HG03135 (cell line): ENCODE measurements around the gene AKAP8L.

Source experiments
- ATAC-seq: cut with Tn5 transposase; IDR thresholded peaks from one replicate; pipeline ENCODE4 v1.9.1; 2021; ENCODE audit warnings: mild to moderate bottlenecking, moderate library complexity; ENCODE audit not compliant: unreplicated experiment

AKAP8L gene

DNA sequence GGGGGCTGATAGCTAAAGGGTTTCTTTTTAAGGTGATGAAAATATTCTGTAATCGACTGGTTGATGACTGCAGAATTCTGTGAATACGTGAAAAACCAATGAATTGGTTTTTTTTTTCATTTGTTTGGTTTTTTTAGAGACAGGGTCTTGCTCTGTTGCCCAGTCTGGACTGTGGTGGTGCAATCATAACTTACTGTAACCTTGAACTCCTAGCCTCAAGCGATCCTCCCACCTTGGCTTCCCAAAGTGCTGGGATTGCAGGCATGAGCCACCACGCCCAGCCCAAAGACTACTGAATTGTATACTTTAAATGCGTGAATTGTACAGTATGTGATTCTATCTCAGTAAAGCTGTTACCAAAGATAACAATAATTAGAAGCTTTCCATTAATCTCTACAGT lies 24.4 kb downstream of the AKAP8L start:
- ATAC-seq, result no peak

DNA sequence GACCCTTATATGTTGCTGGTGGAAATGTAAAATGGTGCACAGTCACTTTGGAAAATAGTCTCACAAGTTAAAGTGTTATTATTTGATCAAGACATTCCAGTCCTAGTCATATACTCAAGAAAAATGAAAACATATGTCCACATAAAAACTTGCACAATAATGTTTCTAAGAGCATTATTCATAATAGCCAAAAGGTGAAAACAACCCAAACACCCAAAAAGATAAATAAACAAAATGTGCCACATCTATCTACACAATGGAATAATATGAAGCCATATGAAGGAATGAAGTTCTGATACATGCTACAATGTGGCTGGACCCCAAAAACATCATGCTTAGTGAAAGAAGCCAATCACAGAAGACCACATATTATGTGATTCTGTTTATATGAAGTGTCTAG lies 24.8 kb downstream of the AKAP8L start:
- no peak for ATAC-seq

- ATAC-seq, result no peak
Measured at GRCh38 chr19:15390814-15391213, 28.0 kb downstream of the AKAP8L start.

- no peak for ATAC-seq
Measured at GRCh38 chr19:15381864-15382263, 36.9 kb downstream of the AKAP8L start.

DNA sequence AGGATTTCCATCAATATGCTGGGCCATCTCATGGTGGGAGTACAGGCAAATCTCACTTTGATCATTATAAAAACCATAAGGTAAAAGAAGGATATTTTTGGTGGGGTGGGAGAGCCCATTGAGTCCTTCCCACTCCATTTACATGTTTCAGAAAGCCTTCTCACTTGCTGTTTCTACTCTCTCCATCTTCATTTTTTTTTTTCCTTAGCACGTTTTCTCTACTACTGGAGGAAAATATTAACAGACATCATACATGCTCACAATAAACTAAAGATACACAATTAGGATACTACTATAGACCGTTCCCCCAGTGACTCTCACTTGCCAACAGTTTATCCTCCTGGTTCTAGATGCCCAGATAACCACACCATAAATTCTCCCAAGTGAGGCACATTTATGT lies 37.4 kb downstream of the AKAP8L start:
- no peak for ATAC-seq

DNA sequence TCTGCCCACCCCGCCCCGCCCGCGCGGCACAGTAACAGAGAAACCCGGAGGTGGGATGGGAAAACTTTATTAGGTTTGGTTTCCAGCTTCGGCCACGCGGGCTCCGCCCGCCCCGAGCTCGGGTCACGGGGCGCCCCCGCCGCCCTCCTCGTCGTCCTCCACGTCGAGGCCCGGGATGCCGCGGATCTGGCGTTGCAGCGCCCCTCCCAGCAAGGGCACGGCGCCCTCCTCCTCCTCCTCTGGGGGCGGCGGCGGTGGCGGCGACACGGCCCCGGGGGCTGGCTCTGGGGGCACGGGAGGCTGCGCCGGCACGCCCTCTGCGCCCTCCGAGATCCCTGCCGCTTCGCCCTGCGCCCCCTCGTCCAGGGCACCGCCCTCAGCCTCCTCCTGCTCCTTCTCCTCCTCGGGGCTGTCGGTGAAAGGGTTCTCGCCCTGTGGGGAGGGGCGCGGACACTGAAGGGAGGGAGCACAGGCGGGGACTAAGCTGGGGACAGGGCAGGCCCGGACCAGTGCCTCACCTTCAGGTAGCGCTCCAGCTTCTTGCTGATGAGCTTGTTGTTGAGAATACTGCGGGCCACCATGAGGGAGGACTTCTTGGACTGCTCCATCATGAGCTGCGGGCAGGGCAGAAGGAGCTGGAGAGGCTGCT lies 38.7 kb downstream of the AKAP8L start:
- peak; percentile 24 for ATAC-seq

DNA sequence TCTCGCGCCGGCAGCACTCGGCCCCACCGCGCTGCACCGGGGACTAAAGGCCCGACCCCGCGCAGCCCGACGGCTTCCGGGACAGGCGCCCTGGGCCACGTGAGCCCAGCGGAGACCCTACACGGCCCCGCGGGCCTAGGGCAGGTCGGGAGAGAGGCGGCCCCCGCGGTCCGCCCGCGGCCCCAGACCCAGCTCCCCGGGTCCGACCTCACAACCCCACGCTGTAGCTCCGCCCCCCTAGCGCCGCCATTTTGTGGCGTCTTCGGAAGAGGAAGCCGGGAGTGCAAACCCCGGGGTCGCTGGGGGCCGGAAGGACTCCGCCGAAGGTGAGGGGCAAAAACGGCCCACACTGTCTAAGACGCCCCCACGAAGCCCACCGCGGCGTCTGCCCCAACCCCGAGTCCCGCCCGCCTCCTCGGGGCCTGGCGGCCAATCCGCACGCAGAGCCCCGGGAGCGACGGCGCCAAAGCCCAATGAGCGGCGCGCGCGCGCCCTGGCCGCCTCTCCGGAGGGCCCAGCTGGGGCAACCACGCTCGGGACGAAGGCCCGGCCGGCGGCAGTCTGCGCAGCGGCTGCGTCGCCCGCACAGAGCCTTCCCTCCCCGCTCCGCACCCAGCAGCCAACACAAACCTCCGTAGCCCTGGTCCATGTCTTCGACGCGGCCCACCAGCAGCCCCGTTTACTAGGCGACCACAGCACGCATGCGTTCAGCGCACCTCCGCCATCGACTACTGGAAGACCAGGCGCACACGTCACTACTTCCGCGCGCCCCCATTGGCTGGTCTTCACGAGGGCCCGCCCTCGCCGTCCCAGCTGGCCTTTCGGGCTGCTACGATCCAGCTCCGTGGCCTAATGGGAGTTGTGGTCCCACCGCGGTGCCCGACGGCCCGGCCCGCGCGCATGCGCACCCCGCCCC lies 39.4 kb downstream of the AKAP8L start, which contains the start of gene AKAP8:
AKAP8 (minus strand) TSS at position 705 of the 916 bp plus-strand sequence; CDS start at position 649, 56 bp downstream.
- peak; percentile 79 for ATAC-seq

DNA sequence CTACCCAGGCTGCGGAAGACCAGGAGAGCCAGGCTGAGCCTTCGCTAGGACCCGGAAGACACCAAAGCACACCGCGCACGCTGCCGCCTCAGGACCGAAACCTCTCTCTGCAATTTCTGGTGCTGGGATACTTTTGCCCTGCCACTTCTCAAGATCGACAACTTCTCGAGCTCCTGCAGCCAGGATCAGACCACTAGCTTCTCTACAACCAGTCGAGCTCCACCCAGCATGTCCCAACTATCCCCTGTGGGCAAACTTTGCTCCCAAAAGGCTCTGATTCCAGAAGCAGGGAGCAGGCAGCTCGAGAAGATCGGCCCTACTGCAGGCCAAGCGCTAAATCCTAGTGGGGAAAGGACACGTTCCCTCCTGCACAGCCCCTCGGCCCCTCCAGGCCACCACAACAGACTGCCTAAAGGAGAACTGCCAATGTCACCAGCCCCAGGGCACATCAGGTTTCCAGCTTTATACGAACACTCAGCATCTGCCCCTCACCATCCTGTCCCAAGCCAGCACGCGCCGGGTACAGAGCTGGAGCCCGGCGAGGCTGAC lies 40.2 kb downstream of the AKAP8L start:
- no peak for ATAC-seq

DNA sequence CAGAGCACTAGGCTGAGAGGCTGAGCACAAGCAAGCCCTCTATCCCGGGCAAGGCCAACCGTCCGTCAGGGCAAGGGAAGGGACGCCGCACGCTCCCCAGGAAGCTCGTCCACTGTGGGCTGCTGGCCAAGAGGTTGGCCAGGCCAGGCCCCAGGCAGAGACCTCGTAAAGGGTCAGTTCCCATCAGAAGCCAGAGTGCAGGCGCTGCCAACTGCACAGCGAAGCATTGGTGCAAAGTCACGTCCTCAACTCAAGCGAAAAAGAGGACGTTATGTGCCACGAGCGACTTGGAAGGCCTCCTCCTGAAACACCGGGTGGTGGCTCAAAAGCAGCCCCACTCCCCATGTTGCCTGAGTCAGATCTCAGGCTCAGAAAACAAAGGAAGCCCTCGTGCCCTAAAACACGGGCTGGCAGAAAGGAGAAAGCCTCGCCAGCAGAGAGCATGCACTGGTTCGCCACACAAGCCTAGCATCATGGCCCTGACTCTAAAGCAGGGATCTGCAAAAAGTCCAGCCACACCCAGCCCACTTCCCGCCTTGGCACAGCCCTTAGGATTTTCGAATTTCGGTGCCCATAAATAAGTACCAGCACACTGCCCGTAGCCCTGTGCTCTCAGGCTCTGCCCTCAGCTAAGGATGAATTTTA lies 43.9 kb downstream of the AKAP8L start:
- ATAC-seq, result no peak

GRCh38 chr19:15374105-15374651 lies 44.6 kb downstream of the AKAP8L start:
- ATAC-seq, result no peak

DNA sequence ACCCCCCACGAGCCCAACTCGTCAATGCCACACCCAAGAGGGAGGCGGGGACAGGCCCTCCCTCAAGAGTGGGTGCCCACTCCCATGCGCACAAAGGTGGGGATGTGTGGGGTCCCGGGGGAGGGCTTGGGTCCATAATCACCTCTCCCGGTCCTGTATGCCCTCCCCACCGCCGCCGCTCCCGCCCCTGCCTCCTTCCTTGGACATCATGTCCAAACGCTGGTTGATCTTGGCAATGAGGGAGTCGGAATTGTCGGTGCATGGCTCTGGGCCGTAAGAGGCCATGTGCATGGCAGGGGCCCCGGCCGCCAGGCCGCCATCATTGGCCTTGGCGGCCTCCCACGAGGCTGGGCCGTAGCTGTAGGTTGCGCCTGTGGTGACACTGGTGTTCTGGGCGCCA lies 45.1 kb downstream of the AKAP8L start:
- no peak for ATAC-seq

GRCh38 chr19:15372891-15373301 lies 45.9 kb downstream of the AKAP8L start:
- no peak for ATAC-seq

DNA sequence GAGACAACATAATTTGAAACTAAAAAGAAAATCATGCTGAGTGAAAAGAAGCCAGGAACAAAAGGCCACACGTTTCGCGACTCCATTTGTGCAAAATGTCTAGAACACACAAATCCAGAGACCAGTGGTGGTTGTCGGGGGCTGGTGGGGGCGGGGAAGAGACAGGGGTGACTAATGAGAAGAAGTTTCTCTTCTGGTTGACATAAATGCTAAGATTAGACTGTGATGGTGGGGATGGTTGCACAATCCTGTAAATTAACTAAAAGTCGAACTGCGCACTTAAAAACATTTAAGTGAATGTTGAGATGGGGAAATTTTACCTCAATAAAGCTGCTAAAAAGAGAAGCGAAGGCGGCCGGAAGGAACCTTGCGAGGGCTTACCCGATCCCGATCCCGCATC lies 46.3 kb downstream of the AKAP8L start:
- no peak for ATAC-seq

DNA sequence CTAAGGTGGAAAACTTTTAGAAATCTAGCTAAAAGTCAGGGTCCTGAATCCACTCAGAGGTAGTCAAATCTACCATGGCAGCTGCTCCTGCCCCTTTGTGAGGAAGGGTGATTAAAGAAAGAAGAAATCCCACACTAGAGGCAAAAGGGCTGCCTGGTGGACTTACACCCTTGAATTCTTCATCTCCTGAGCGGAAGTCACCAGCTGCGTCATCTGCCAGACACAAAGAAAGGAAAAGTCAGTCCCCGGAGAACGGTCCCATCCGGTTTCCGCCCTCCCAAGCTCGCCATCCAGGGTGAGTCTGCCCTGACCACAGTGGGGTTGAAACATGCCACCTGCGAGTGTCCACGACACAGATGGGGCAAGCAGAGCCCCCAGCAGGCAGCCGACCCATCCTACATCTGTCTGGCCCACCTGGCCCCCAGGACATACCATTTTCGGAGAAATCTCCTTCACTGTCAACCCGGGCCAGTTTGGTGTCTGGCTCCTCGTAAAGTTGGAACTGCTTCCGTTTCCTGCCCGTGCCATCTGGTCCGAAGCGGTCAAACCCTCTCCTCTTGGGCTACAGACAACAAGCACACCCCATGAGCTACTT lies 46.9 kb downstream of the AKAP8L start:
- no peak for ATAC-seq

GRCh38 chr19:15371119-15371518 lies 47.7 kb downstream of the AKAP8L start:
- ATAC-seq, result no peak

DNA sequence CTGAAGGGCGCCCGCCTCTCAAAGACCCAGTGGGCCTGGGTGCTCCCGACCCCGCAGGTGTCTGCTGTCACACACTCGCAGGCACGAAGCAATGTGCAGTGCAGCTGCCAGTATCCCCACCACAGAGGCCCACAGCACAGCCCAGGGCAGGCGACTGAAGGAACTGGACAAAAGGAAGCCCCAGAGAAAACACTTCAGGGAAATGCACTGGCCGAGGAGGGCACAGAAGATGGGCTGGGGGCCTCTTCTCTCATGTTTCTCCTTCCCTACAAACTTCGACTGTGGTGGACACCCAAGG lies 49.2 kb downstream of the AKAP8L start:
- no peak for ATAC-seq

DNA sequence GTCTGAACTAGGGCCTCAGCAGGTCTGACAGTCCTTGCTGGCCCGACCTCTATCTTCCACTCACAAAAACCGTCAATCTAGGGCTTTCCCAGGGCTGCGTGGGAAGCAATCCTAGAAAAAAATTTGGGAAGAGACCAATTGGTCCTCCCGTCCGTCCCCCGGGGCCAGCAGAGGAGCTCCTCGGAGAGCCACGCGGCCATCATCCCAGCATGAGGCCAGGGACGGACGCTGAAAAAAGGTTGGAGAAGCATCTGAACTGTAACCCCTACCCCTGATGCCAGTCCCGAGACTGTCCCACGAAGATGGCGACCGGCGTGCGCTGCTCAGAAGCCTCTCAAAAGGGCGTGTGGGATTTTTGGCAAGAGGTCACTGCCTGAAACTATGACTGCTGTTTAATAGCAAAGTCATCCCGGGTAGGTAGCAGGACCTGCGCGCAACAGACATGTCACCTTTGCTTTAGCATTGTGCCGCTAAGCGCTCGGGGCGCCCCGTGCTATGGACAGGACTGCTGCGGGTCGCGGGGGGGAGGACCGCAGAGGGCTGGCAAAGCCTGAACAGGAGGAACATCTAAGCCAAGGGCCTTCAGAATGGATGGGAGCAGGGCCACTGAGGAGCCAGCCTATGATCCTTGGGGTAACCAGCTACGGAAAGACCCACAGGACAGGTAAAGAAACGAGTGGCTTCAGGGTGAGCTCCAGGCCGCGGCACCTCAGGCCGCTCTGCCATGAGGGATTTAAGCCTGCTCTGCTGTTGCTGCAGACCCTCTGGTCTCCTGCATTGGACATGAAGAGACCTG lies 49.8 kb downstream of the AKAP8L start:
- ATAC-seq, result no peak

DNA sequence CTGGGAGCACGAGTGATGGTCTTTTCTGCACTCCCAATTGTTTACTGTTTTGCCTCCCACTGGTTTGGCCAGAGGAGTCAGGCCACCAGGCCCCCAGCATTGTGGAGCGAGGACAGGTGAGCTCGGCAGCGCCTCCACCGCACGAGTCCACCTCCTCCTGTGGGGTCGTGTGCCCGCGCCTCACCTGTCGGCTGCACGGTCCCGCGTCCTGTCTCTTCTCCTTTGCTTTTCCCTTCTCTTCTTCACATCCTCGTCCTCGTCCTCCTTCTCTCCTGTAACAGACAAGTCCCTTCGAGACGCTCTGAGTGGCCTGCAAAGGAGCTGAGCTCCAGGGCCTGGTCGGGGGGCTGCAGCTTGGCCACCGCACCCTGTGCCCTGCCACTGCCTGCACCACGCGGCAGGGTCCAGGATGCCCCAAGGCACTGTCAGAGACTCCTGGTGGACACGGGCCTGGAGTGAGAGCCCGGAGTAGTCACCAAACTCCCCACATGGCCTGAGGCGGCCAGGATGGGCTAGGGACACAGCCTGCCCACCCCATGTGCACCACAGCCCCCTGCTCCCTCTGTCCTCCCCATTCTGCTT lies 50.6 kb downstream of the AKAP8L start:
- no peak for ATAC-seq

- no peak for ATAC-seq
Measured at GRCh38 chr19:15367439-15367838, 51.3 kb downstream of the AKAP8L start.

DNA sequence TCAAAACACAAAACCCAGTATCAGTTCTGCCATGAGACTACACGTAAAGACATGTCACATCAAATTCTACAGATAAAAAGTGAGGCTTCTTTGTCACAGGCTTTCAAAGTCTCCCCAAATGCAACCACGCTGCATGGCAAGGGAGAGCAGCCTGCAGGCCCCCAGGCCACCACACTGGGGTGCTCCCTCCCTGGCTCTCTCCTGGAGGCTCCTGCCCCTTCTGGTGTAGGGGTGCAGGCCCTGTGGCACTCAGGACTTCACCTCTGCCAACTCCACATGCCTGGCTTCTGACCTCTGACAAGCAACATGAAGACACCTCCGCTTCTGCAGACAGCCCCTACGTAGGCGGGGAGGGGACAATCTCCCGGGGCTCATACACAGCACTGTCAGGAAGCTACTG lies 53.5 kb downstream of the AKAP8L start:
- no peak for ATAC-seq
